PFSK-1 (cell line): Measurements from ENCODE around the gene CREB1.

Experiments
- FOXP2 ChIP-seq: optimal IDR thresholded peaks from 2 replicates; pipeline ENCODE3; 2011; ENCODE audit warnings: borderline replicate concordance, control low read depth, inconsistent platforms; ENCODE audit not compliant: insufficient read depth; ENCODE audit errors: extremely low read length, extremely low read depth
- POLR2AphosphoS5 ChIP-seq: IDR thresholded peaks from 2 replicates; pipeline ENCODE4 v1.6.1; 2012; ENCODE audit warnings: low read depth, mild to moderate bottlenecking, control low read depth, low read length, moderate library complexity
- SIN3A ChIP-seq: IDR thresholded peaks from 2 replicates; pipeline ENCODE4 v1.6.1; 2012; ENCODE audit warnings: mild to moderate bottlenecking, low read length, moderate library complexity, borderline replicate concordance; ENCODE audit not compliant: insufficient read depth
- TAF1 ChIP-seq: IDR thresholded peaks from 2 replicates; pipeline ENCODE4 v1.6.1; 2012; ENCODE audit warnings: low read length, control low read depth, borderline replicate concordance; ENCODE audit not compliant: insufficient read depth
- TF ChIP-seq, protein P1 (sequence below), 2 experiments: IDR thresholded peaks; 2 replicates each; pipeline versions ENCODE4 v1.6.1 to v1.8.0; 2011 to 2012; ENCODE audit warnings: low read depth in 2 of 2, low read length in 2 of 2, control low read depth in 1 of 2, inconsistent platforms in 1 of 2, mild to moderate bottlenecking in 1 of 2, moderate library complexity in 1 of 2; ENCODE audit not compliant: insufficient read depth in 1 of 2

Gene CREB1

DNA sequence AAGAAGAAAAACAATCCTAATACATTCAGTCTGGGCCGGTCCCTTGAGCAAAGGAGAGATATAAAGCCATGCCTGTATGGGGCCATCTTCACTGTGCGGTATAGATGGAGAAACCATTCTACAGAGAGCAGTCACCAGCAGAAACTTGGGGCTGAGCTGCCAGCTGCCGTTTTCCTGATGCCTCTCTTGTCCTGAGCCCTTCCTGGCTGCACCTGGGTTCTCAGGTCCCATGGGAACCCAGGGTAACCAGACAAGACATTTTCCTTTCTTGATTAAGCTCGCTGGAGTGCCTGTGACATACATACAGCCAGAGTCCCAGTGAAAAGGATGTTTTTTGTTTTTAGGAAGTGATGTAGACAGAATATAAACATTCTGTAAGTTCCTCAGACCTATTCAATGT lies 100.7 kb downstream of the CREB1 start:
- TF ChIP-seq POLR2AphosphoS5 (no peak), SIN3A (no peak), FOXP2 (no peak)
- TF ChIP-seq, protein P1, sequence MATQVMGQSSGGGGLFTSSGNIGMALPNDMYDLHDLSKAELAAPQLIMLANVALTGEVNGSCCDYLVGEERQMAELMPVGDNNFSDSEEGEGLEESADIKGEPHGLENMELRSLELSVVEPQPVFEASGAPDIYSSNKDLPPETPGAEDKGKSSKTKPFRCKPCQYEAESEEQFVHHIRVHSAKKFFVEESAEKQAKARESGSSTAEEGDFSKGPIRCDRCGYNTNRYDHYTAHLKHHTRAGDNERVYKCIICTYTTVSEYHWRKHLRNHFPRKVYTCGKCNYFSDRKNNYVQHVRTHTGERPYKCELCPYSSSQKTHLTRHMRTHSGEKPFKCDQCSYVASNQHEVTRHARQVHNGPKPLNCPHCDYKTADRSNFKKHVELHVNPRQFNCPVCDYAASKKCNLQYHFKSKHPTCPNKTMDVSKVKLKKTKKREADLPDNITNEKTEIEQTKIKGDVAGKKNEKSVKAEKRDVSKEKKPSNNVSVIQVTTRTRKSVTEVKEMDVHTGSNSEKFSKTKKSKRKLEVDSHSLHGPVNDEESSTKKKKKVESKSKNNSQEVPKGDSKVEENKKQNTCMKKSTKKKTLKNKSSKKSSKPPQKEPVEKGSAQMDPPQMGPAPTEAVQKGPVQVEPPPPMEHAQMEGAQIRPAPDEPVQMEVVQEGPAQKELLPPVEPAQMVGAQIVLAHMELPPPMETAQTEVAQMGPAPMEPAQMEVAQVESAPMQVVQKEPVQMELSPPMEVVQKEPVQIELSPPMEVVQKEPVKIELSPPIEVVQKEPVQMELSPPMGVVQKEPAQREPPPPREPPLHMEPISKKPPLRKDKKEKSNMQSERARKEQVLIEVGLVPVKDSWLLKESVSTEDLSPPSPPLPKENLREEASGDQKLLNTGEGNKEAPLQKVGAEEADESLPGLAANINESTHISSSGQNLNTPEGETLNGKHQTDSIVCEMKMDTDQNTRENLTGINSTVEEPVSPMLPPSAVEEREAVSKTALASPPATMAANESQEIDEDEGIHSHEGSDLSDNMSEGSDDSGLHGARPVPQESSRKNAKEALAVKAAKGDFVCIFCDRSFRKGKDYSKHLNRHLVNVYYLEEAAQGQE (IDR thresholded peaks at IDR 0.05; ENCODE audit: insufficient read depth in 1 of 2, low read depth in 2 of 2, low read length in 2 of 2) = no peak

DNA sequence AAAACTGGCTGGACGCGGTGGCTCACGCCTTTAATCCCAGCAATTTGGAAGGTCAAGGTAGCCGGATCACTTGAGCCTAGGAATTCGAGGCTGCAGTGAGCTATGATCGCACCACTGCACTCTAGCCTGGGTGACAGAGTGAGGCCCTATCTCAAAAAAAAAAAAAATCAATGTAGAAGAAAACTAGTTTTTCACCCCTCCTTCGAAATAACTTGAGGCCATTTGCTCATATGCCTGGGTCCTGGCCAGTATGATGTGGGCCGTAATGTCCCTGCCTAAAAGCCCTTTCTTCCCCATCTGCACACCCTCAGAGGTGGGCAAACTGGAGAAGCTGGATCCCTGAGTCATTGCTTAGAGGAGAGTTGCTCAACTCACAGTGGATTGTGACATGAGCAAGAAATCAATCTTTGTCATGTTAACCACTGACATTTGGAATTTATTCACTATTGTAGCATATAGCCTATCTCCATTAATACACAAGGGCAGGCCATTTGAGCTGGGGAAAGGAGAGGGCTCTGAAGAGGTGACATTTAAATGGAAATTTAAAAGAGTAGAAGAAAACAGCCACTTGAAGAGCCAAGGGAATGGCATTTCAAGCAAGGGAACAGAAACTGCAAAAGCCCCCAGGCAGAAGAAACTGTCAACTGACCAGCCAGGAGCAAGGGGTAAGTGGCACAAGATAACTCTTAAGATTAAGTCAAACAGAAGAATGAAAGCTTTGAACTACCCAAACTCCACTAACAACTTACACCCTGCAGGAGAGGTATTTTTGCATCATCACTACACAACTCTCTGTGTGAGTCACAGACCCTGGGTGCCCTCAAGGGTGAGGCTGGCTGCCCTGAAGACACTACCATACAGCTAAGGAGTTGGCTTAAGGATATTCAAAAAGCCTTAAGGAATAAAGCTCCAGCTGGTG lies 103.1 kb downstream of the CREB1 start:
- TF ChIP-seq, protein P1 (IDR thresholded peaks at IDR 0.05; ENCODE audit: insufficient read depth in 1 of 2, low read depth in 2 of 2, low read length in 2 of 2) = no peak
- TF ChIP-seq TAF1 (no peak), SIN3A (no peak), POLR2AphosphoS5 (no peak), FOXP2 (no peak)

DNA sequence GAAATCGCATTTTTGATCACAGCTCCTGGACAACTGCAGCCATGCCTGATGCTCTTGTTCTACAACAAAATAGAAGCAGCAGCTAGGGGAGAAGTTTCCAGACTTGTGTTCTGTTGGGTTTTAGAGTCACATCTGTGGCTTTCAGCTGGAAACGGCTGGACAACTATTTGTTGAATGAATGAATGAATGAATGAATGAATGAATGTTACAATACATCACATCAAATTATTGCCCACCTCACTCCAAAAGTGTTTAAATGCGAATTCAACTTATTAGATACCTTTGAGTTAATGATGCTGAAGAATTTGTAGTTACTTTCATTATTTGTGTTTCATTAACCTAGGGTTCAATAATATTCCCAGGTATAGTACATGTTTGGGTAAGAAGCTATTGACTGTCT lies 103.9 kb downstream of the CREB1 start:
- TF ChIP-seq TAF1 = no peak
- TF ChIP-seq, protein P1 (IDR thresholded peaks at IDR 0.05; ENCODE audit: insufficient read depth in 1 of 2, low read depth in 2 of 2, low read length in 2 of 2) = no peak
- no peak for TF ChIP-seq FOXP2
- no peak for TF ChIP-seq SIN3A
- TF ChIP-seq POLR2AphosphoS5 = no peak

DNA sequence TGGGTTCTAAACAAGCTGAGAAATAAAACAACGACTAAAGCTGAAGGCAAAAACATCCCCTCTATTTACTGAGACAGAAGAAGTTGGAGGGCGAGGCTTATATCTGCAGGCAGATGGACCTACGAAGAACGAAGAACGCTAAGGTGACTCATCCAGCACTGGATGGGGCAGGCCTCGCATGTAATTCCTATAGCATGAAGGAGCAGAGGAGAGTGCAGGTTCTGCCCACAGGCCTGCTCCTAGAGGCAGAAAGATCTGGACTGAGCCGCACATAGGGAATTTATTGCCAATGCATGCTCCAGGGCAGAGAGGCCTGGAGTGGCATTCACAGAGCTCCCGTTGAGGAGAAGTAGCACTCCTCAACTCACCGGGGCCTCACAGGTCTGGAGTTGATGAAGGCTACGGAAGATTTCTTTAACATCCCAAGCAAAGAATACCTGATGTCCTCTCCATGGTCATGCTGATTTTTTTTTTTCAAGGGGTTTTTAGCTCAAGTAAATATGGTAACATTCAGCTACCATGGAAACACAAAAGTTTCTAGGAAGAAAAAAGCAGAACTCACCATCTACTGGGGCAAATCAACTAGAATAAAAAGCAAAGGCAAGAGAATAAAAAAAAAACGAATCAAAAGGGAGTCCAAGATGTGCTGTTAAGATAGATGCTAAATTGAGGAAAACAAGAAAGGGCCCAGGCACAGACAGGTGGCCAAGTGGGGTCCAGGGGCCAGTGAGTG lies 105.9 kb downstream of the CREB1 start:
- TF ChIP-seq, protein P1 (IDR thresholded peaks at IDR 0.05; ENCODE audit: insufficient read depth in 1 of 2, low read depth in 2 of 2, low read length in 2 of 2) = no peak
- no peak for TF ChIP-seq TAF1
- no peak for TF ChIP-seq POLR2AphosphoS5
- no peak for TF ChIP-seq FOXP2
- no peak for TF ChIP-seq SIN3A
